NCI-H2227 (cell line): ENCODE measurements around the gene GPR142.
"Not testable (repeated sequence)": the region's sequence is repeated elsewhere in the genome, so short reads cannot be mapped to it uniquely, and the experiment has no call there.

ENCODE experiments used
- DNase-seq: peaks from one replicate; lab custom pipeline; 2025; ENCODE audit not compliant: unreplicated experiment; lab: John Stamatoyannopoulos, UW

GPR142 gene

GRCh38 chr17:74391771-74392170, 24.5 kb downstream of the GPR142 start:
- DNase-seq: no peak

- DNase-seq: no peak
Observed at GRCh38 chr17:74392848-74393247, 25.5 kb downstream of the GPR142 start.

GRCh38 chr17:74393346-74393942, 26.1 kb downstream of the GPR142 start:
- DNase-seq: no peak

GRCh38 chr17:74394275-74394950, 27.1 kb downstream of the GPR142 start:
- DNase-seq: no peak

- DNase-seq: no peak
Observed at GRCh38 chr17:74394977-74395376, 27.7 kb downstream of the GPR142 start.

GRCh38 chr17:74396567-74396966, 29.3 kb downstream of the GPR142 start:
- DNase-seq: no peak

GRCh38 chr17:74402048-74402447, 34.7 kb downstream of the GPR142 start:
- DNase-seq: no peak

GRCh38 chr17:74403512-74404137, 36.3 kb downstream of the GPR142 start:
- no peak for DNase-seq

GRCh38 chr17:74404218-74404617, 36.9 kb downstream of the GPR142 start:
- DNase-seq: no peak

- DNase-seq: no peak
Observed at GRCh38 chr17:74404789-74405188, 37.5 kb downstream of the GPR142 start.

- not testable (repeated sequence) for DNase-seq
Observed at GRCh38 chr17:74405311-74405710, 38.0 kb downstream of the GPR142 start.

- DNase-seq: no peak
Observed at GRCh38 chr17:74407384-74407783, 40.1 kb downstream of the GPR142 start.

- DNase-seq: no peak
Observed at GRCh38 chr17:74408262-74408661, 41.0 kb downstream of the GPR142 start.

GRCh38 chr17:74408815-74409214, 41.5 kb downstream of the GPR142 start:
- DNase-seq: no peak

GRCh38 chr17:74410001-74410443, 42.7 kb downstream of the GPR142 start:
- DNase-seq: no peak

- DNase-seq: no peak
Observed at GRCh38 chr17:74412581-74412980, 45.3 kb downstream of the GPR142 start.

- no peak for DNase-seq
Observed at GRCh38 chr17:74413491-74413890, 46.2 kb downstream of the GPR142 start.

- DNase-seq: no peak
Observed at GRCh38 chr17:74414510-74414909, 47.2 kb downstream of the GPR142 start.

- no peak for DNase-seq
Observed at GRCh38 chr17:74415608-74416396, 48.5 kb downstream of the GPR142 start.

- DNase-seq: no peak
Observed at GRCh38 chr17:74417178-74418045, 50.1 kb downstream of the GPR142 start.
